NCI-H748 (cell line): ENCODE data around the gene CACNA1C.

Experiments used
- DNase-seq: peaks from one replicate; lab custom pipeline; 2025; ENCODE audit not compliant: unreplicated experiment; lab: John Stamatoyannopoulos, UW

CACNA1C gene

DNA sequence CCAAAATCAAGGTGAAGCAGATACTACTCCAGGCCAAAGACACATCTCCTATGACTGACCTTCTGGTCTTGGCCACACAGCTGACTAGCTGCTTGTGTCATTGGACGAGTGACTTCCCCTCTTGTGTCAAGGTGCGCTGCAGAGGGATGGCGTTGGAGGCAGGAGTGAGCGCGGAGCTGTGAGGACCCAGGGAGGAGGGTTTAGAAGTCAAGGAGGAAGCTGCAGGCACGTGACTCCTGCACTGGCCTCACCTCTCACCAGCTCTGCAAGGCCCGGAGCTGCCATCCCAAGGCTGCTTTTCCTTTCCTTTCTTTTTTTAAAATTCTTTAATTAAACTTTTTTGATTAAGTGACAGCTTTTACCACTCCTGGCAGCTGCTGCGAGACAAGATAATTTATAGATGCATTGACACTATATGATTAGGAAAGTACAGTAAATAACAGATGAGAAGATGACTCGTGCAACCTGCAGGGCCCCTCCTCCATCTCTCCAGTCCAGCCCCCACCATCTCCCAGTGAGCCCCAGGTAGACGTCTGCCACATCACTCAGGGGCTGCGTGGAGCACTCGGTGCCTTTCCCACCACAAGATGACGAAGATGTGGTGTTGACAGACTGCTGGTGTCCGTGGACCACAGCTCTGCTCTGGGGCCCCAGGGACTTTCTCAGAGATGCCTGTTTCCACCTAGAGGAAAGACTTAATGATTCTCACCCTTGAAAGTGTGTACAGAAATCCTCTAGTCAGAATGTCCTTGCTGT, 350.6 kb downstream of the CACNA1C start:
- DNase-seq = no peak

GRCh38 chr12:2405039-2405438, 352.3 kb downstream of the CACNA1C start:
- no peak for DNase-seq

GRCh38 chr12:2406903-2407302, 354.1 kb downstream of the CACNA1C start:
- DNase-seq = no peak

DNA sequence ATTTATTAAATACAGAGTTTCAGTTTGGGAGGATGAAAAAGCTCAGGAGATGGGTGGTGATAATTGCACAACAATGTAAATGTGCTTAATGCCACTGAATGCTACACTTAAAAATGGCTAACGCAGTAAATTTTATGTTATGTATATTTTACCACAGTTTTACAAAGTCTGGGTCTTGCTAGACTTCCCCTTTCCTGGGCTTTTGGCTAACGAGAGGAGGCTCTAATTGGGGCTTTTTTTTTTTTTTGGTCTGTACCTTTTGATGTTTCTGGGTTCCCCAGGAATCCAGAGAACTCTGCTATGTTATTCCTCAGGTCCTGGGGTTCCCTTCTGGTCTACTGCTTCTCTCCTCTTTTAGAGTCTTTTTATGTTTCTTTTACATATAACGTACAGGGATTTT, 355.5 kb downstream of the CACNA1C start:
- DNase-seq = no peak

DNA sequence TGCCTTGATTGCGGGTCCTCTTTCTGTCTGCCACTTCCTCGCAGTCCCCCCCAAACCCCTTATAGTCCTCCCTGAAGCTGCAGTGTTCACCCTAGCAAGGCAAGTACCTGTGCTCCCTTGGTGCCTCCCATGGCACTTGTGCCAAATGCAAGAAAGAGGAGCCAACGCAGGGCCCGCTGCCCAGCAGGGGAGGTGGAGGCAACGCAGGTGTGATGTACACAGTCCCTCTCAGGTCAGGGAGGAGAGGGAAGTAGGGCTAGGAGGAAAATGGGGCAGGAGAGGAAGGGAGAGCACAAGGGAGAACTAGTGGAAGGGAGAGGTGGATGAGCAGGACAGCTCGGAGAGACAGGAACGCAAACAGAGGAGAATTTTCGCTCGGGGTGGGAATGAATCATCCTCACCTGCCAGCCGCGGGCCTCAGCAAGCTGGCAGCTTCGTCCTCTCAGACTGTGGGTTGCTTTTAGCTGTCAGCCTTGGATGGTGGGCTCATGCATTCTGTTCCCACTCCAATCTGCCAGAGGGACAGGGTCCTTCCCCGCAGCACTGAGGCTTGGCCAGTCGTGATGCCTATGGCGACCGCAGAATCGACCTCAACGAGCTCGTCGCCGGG, 357.0 kb downstream of the CACNA1C start:
- DNase-seq = no peak

GRCh38 chr12:2410496-2410895, 357.7 kb downstream of the CACNA1C start:
- DNase-seq = no peak

- no peak for DNase-seq
Measured at GRCh38 chr12:2411011-2411410, 358.2 kb downstream of the CACNA1C start.

GRCh38 chr12:2411616-2412304, 359.0 kb downstream of the CACNA1C start:
- no peak for DNase-seq

GRCh38 chr12:2412305-2412643, 359.5 kb downstream of the CACNA1C start:
- DNase-seq = no peak

DNA sequence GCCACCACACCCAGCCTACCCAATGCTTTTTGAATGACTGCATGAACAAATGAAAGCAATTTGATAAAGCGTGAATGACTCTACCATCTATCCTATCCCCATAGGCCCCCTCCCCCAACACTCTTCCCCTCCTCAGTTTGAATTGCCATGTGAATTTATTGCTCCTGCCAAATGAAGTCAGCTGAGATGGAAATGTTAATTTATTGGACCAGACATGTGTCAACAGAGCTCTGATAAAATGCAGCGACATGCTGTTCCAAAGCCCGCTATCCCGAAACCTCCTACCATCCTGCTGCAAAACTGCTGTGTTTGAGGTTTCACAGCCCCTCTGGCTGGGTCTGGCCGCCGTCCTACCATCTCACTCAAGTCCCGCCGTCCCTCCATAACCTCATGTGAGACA, 360.5 kb downstream of the CACNA1C start:
- no peak for DNase-seq

DNA sequence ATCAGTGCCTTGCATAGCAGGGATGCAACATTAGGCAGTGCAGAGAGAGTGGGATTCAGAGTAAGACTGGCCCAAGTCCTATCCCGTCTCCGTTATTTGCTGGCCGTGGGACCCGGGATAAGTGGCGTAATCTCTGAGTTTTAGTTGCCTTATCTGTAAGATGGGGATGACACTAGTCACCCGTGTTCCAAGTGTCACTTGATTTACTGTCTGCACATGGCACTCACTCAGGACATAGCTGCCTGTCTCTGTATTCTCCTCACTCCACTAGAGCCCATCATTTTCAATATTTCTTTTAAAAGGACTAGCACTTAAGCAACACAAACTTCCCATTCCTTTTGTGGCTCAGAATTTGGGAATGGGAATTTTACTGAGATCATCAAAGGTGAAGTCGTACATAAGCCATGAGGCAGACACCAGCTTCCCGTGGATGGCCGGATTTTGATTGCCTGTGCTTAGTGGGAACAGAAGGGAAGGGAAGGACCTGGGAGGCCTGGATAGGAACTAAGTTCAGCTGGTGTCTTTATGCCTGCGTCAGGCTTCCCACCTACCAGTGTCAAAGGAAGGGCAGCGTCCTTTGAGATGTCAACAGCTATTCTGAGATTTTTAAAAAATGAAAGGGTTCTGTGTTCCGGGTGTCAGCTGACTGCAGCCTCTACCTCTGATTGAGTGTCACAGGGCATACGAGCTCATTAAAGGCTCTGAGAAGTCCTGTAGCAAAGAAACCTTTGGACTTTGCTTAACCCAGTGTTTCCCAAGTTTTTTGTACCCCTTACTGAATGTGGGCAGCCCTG, 361.4 kb downstream of the CACNA1C start:
- DNase-seq = no peak

- no peak for DNase-seq
Measured at GRCh38 chr12:2414810-2415567, 362.2 kb downstream of the CACNA1C start.

DNA sequence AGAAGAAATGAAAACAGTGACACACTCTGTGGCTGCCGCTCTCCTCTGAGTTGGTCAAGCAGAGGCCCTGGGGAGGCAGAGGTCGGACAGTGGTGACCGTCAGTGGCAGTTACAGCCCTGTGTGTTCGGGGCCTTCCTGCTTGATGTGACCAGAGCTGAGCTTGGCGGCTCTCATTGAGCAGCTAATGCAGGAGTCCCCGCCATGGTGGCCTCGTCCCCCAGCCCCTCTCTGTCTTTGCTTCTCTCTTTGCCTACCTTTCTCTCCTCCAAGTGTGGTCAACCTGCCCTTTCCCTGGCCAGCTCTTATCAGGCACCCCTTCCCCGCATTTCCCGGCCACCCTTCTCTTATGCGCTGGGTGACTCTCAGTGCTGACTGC, 362.8 kb downstream of the CACNA1C start:
- no peak for DNase-seq

- no peak for DNase-seq
Measured at GRCh38 chr12:2416158-2416557, 363.4 kb downstream of the CACNA1C start.

- no peak for DNase-seq
Measured at GRCh38 chr12:2417481-2418160, 364.8 kb downstream of the CACNA1C start.

DNA sequence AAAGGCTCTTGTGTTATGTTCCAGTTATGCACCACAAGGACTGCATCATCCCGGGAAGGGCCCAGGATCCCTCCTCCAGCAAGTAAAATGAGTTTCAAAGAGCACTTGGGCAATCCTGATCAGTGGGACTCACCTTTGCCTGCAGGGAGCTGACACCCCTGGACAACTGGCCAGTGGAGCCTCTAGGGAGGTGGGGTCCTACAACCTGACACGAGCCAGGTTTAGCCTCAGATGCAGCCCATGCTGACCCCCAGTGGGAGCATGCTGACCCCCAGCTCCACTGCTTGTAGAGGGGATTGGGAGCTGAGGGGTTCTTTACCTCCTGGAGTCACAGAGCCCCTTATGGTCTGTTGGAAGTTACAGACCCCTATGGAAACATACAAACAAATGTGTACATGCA, 365.8 kb downstream of the CACNA1C start:
- DNase-seq = no peak

GRCh38 chr12:2422591-2422990, 369.8 kb downstream of the CACNA1C start:
- DNase-seq = no peak

DNA sequence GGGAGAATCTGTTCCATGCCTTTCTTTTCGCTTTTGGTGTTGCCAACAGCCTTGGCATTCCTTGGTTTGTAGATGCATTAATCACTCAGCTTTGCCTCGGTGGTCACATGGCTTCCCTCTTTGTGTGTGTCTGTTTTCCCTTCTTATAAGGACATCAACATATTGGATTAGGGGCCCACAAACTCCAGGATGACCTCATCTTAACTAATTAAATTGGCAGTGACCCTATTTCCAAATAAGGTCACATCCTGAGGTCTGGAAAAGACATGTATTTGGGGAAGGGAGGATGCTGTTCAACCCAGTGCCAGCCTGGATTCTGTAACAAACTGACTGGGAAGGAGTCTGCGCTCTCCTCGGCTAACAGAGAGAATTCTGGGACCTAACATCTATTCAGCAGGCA, 376.2 kb downstream of the CACNA1C start:
- no peak for DNase-seq

DNA sequence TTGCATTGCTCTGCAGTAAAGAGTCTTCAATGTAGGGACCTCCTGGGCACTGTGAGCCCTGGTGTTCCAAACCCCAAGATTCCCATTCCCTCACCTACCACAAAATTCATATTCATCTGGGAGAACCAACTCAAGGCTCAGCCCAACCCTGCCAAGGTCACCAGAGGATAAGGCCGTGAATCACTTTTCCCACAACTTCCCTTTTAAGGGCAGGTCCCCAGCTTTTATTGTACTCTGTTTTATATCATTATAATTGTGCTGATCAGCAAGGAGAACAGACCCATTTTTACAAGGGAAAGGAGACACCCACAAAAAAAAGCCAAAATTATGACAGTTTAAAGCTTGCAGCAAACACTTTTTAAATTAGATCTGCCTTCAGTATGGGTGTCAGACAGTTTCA, 379.0 kb downstream of the CACNA1C start:
- DNase-seq = no peak

DNA sequence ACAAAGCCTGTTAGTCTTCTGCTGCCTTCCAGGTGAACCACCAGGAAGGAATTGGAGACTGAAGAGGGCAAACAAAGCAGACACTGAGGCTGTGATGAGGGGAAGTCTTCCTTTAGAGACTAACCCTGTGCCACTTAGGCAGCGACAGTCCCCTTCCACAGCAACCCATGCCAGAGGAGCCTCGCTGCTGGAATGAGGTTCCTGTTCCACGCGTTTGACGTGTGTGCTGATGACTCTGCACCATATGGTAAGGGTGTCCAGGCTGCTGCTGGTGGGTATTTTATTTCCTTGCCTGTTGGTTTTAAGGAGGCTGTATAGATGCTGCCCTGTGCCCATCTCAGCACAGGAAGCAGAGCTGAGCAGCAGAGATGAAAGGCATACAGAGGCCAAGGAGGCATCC, 380.1 kb downstream of the CACNA1C start:
- no peak for DNase-seq
